GM23338 (cell line): ENCODE results near the gene USP51. TPM values are rescaled to one million over a fixed set of nuclear protein-coding genes. Genes with fewer than 3 reads are reported as not detected.
A peak's percentile ranks its signal among the peaks of the same experiment; 100 is the strongest.
"Not testable (repeated sequence)": the region's sequence is repeated elsewhere in the genome, so short reads cannot be mapped to it uniquely, and the experiment has no call there.

Experiments
- ATAC-seq: fragments of 200-7000 bp; cut with Tn5 transposase; 3 replicates; pipeline ENCODE4 v1.9.1; 2020
- DNase-seq: peaks from one replicate; pipeline ENCODE4 v3.0.0-alpha.2; 2015; ENCODE audit warnings: low spot score
- H2AFZ ChIP-seq: fragments of 200-600 bp; sonication (generic); 2 replicates; pipeline ENCODE4 v1.8.0; 2016; ENCODE audit warnings: antibody characterized with exemption, mild to moderate bottlenecking, moderate library complexity
- H3F3A ChIP-seq: fragments of 200-600 bp; sonication (generic); replicated peaks from 2 replicates; pipeline ENCODE4 v1.8.0; 2017; ENCODE audit warnings: antibody characterized with exemption, mixed run types, low read depth
- H3K27ac ChIP-seq: fragments of 200-600 bp; sonication (generic); 2 replicates; pipeline ENCODE4 v1.6.1; 2016; ENCODE audit warnings: low read depth
- H3K27me3 ChIP-seq: fragments of 200-600 bp; sonication (generic); 2 replicates; pipeline ENCODE4 v1.8.0; 2016; ENCODE audit warnings: mild to moderate bottlenecking, mixed run types, moderate library complexity; ENCODE audit not compliant: insufficient read depth
- H3K36me3 ChIP-seq: fragments of 200-600 bp; sonication (generic); 2 replicates; pipeline ENCODE4 v1.8.0; 2016; ENCODE audit warnings: mild to moderate bottlenecking; ENCODE audit not compliant: insufficient read depth
- H3K4me1 ChIP-seq: fragments of 200-600 bp; sonication (generic); 2 replicates; pipeline ENCODE4 v1.8.0; 2016; ENCODE audit warnings: mild to moderate bottlenecking, moderate library complexity; ENCODE audit not compliant: insufficient read depth
- H3K4me2 ChIP-seq: fragments of 200-600 bp; sonication (generic); 2 replicates; pipeline ENCODE4 v1.7.1; 2017; ENCODE audit warnings: mixed run types
- H3K4me3 ChIP-seq: fragments of 200-600 bp; sonication (generic); 2 replicates; pipeline ENCODE4 v1.6.1; 2016; ENCODE audit warnings: mixed run types
- H3K79me2 ChIP-seq: fragments of 200-600 bp; sonication (generic); replicated peaks from 2 replicates; pipeline ENCODE4 v1.8.0; 2017; ENCODE audit warnings: mild to moderate bottlenecking; ENCODE audit not compliant: insufficient read depth
- H3K9me2 ChIP-seq: fragments of 200-600 bp; sonication (generic); 2 replicates; pipeline ENCODE4 v1.8.0; 2017; ENCODE audit not compliant: insufficient read depth
- H4K20me1 ChIP-seq: fragments of 200-600 bp; sonication (generic); replicated peaks from 2 replicates; pipeline ENCODE4 v1.8.0; 2017; ENCODE audit warnings: mild to moderate bottlenecking; ENCODE audit not compliant: insufficient read depth
- H3K27ac Mint-ChIP-seq: 2 replicates; pipeline ENCODE4 v1.8.0; 2020; ENCODE audit warnings: inconsistent platforms, mild to moderate bottlenecking, moderate library complexity, mixed read lengths
- H3K27me3 Mint-ChIP-seq: 3 replicates; pipeline ENCODE4 v1.8.0; 2022; ENCODE audit warnings: low read depth, mild to moderate bottlenecking, moderate library complexity, mixed read lengths, inconsistent platforms; ENCODE audit not compliant: insufficient read depth, poor library complexity
- H3K36me3 Mint-ChIP-seq: 3 replicates; pipeline ENCODE4 v1.8.0; 2021; ENCODE audit warnings: low read depth, mild to moderate bottlenecking, inconsistent platforms, moderate library complexity, mixed read lengths
- H3K4me1 Mint-ChIP-seq: 3 replicates; pipeline ENCODE4 v1.8.0; 2020; ENCODE audit warnings: mild to moderate bottlenecking, inconsistent platforms, mixed read lengths
- H3K4me3 Mint-ChIP-seq: 3 replicates; pipeline ENCODE4 v1.8.0; 2021; ENCODE audit warnings: moderate library complexity, mild to moderate bottlenecking, inconsistent platforms, mixed read lengths
- H3K9me3 Mint-ChIP-seq: 3 replicates; pipeline ENCODE4 v1.8.0; 2020; ENCODE audit warnings: moderate library complexity, mild to moderate bottlenecking, inconsistent platforms, mixed read lengths
- EZH2 ChIP-seq: fragments of 200-600 bp; sonication (generic); IDR thresholded peaks from one replicate; pipeline ENCODE4 v1.8.0; 2017; ENCODE audit warnings: antibody characterized with exemption, mild to moderate bottlenecking, low read depth; ENCODE audit not compliant: unreplicated experiment
- JUNB ChIP-seq: IDR thresholded peaks from one replicate; pipeline ENCODE4 v1.6.1; 2016; ENCODE audit warnings: antibody characterized with exemption; ENCODE audit not compliant: unreplicated experiment
- NANOG ChIP-seq: IDR thresholded peaks from 2 replicates; pipeline ENCODE4 v1.6.1; 2016; ENCODE audit warnings: antibody characterized with exemption, borderline replicate concordance
- STAT1 ChIP-seq: IDR thresholded peaks from one replicate; pipeline ENCODE4 v1.6.1; 2016; ENCODE audit warnings: antibody characterized with exemption; ENCODE audit not compliant: unreplicated experiment
- ZNF114 ChIP-seq: fragments of 250-450 bp; sonication (Bioruptor Pico); IDR thresholded peaks from 2 replicates; pipeline ENCODE4 v1.5.0; 2020; ENCODE audit warnings: mild to moderate bottlenecking, moderate library complexity
- polyA plus RNA-seq: library from polyadenylated mRNA; unstranded; fragments of >200 nt; fragmentation: Nextera tagmentation; extraction: Ambion mirVana; gene quantifications from 2 replicates; pipeline ENCODE4 v1.2.1, GENCODE V29; 2016
- total RNA-seq: library from RNA; depleted of rRNA; stranded (reverse); fragments of >200 nt; shearing (Covaris generic); gene quantifications from 2 replicates; pipeline ENCODE4 v1.2.3, GENCODE V29; 2014
- TF ChIP-seq, protein P1 (sequence below), 2 experiments: fragments of 200-600 bp in 1 of 2; sonication (generic) in 1 of 2; conservative IDR thresholded peaks; 2 replicates each; pipeline versions ENCODE4 v1.5.1 to v1.6.1; 2016 to 2017; ENCODE audit warnings: antibody characterized with exemption in 2 of 2, low read depth in 2 of 2, mild to moderate bottlenecking in 2 of 2, moderate library complexity in 1 of 2
- TF ChIP-seq, protein P2 (sequence below): IDR thresholded peaks from 2 replicates; pipeline ENCODE4 v1.6.1; 2016; ENCODE audit warnings: antibody characterized with exemption
- TF ChIP-seq, protein P3 (sequence below): fragments of 250-450 bp; sonication (Bioruptor Pico); IDR thresholded peaks from 2 replicates; pipeline ENCODE4 v1.5.0; 2020; ENCODE audit warnings: mild to moderate bottlenecking, moderate library complexity

USP51 gene
- total and polyA plus RNA-seq, 2 experiments from 2014 or later: 3.5 to 5.5 TPM

DNA sequence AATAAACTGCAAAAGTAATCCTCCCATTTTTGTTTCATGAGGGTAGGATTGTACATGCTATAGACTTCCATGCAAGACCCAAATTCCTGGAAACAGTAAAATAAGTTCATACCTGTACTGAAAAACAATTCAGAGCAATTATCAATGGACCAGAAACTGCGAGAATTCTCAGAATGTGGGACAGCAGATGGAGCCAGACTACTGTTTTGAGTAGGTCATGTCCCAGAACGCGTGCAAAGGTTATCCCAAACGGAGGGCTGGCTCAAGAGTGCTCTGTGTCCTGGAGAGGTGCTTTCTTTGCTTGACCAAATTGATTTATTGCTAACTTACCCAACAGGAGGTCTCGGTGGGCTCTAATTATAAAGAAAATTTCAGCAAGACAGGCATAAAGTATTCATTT lies 39.4 kb downstream of the USP51 start:
- Histone ChIP-seq H2AFZ (no peak overlapping the region), H3K4me2 (no peak overlapping the region), H3F3A (no peaks in the 10 kb centered on the region), H3K27me3 (no peaks in the 10 kb centered on the region), H3K27ac (no peak overlapping the region), H3K36me3 (no peaks in the 10 kb centered on the region), H3K9me2 (no peaks in the 10 kb centered on the region), H3K79me2 (no peaks in the 10 kb centered on the region; the same call in 1 of the 2 replicates), H3K4me3 (no peak overlapping the region), H4K20me1 (no peaks in the 10 kb centered on the region), H3K4me1 (0 out of 2 replicates have a peak, but pooled peaks cover 4% of the 10 kb centered on the region)
- ATAC-seq (no peak), DNase-seq (peak; percentile 23)
- TF ChIP-seq, protein P1, sequence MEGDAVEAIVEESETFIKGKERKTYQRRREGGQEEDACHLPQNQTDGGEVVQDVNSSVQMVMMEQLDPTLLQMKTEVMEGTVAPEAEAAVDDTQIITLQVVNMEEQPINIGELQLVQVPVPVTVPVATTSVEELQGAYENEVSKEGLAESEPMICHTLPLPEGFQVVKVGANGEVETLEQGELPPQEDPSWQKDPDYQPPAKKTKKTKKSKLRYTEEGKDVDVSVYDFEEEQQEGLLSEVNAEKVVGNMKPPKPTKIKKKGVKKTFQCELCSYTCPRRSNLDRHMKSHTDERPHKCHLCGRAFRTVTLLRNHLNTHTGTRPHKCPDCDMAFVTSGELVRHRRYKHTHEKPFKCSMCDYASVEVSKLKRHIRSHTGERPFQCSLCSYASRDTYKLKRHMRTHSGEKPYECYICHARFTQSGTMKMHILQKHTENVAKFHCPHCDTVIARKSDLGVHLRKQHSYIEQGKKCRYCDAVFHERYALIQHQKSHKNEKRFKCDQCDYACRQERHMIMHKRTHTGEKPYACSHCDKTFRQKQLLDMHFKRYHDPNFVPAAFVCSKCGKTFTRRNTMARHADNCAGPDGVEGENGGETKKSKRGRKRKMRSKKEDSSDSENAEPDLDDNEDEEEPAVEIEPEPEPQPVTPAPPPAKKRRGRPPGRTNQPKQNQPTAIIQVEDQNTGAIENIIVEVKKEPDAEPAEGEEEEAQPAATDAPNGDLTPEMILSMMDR (conservative IDR thresholded peaks at IDR 0.05; ENCODE audit: low read depth in 2 of 2): peak; percentile 14 to 49; a peak in 3 of 4 replicates
- TF ChIP-seq, protein P2, sequence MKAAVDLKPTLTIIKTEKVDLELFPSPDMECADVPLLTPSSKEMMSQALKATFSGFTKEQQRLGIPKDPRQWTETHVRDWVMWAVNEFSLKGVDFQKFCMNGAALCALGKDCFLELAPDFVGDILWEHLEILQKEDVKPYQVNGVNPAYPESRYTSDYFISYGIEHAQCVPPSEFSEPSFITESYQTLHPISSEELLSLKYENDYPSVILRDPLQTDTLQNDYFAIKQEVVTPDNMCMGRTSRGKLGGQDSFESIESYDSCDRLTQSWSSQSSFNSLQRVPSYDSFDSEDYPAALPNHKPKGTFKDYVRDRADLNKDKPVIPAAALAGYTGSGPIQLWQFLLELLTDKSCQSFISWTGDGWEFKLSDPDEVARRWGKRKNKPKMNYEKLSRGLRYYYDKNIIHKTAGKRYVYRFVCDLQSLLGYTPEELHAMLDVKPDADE: no peak
- TF ChIP-seq STAT1: no peak
- no peak for TF ChIP-seq JUNB
- TF ChIP-seq ZNF114: no peak
- TF ChIP-seq EZH2: no peak
- TF ChIP-seq NANOG: no peak
- TF ChIP-seq, protein P3, sequence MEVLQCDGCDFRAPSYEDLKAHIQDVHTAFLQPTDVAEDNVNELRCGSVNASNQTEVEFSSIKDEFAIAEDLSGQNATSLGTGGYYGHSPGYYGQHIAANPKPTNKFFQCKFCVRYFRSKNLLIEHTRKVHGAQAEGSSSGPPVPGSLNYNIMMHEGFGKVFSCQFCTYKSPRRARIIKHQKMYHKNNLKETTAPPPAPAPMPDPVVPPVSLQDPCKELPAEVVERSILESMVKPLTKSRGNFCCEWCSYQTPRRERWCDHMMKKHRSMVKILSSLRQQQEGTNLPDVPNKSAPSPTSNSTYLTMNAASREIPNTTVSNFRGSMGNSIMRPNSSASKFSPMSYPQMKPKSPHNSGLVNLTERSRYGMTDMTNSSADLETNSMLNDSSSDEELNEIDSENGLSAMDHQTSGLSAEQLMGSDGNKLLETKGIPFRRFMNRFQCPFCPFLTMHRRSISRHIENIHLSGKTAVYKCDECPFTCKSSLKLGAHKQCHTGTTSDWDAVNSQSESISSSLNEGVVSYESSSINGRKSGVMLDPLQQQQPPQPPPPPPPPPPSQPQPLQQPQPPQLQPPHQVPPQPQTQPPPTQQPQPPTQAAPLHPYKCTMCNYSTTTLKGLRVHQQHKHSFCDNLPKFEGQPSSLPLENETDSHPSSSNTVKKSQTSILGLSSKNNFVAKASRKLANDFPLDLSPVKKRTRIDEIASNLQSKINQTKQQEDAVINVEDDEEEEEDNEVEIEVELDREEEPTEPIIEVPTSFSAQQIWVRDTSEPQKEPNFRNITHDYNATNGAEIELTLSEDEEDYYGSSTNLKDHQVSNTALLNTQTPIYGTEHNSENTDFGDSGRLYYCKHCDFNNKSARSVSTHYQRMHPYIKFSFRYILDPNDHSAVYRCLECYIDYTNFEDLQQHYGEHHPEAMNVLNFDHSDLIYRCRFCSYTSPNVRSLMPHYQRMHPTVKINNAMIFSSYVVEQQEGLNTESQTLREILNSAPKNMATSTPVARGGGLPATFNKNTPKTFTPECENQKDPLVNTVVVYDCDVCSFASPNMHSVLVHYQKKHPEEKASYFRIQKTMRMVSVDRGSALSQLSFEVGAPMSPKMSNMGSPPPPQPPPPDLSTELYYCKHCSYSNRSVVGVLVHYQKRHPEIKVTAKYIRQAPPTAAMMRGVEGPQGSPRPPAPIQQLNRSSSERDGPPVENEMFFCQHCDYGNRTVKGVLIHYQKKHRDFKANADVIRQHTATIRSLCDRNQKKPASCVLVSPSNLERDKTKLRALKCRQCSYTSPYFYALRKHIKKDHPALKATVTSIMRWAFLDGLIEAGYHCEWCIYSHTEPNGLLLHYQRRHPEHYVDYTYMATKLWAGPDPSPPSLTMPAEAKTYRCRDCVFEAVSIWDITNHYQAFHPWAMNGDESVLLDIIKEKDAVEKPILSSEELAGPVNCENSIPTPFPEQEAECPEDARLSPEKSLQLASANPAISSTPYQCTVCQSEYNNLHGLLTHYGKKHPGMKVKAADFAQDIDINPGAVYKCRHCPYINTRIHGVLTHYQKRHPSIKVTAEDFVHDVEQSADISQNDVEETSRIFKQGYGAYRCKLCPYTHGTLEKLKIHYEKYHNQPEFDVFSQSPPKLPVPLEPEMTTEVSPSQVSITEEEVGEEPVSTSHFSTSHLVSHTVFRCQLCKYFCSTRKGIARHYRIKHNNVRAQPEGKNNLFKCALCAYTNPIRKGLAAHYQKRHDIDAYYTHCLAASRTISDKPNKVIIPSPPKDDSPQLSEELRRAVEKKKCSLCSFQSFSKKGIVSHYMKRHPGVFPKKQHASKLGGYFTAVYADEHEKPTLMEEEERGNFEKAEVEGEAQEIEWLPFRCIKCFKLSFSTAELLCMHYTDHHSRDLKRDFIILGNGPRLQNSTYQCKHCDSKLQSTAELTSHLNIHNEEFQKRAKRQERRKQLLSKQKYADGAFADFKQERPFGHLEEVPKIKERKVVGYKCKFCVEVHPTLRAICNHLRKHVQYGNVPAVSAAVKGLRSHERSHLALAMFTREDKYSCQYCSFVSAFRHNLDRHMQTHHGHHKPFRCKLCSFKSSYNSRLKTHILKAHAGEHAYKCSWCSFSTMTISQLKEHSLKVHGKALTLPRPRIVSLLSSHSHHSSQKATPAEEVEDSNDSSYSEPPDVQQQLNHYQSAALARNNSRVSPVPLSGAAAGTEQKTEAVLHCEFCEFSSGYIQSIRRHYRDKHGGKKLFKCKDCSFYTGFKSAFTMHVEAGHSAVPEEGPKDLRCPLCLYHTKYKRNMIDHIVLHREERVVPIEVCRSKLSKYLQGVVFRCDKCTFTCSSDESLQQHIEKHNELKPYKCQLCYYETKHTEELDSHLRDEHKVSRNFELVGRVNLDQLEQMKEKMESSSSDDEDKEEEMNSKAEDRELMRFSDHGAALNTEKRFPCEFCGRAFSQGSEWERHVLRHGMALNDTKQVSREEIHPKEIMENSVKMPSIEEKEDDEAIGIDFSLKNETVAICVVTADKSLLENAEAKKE (CRISPR knock-in tag): no peak
- H3K36me3 Mint-ChIP-seq: no peaks in the 10 kb centered on the region
- peaks cover 8% of the 10 kb centered on the region; the same call in 2 of the 3 replicates for H3K9me3 Mint-ChIP-seq
- H3K4me1 Mint-ChIP-seq: peaks cover 3% of the 10 kb centered on the region; the same call in 1 of the 3 replicates
- no peak overlapping the region for H3K27ac Mint-ChIP-seq
- H3K4me3 Mint-ChIP-seq: no peak overlapping the region
- H3K27me3 Mint-ChIP-seq: peaks cover 5% of the 10 kb centered on the region

DNA sequence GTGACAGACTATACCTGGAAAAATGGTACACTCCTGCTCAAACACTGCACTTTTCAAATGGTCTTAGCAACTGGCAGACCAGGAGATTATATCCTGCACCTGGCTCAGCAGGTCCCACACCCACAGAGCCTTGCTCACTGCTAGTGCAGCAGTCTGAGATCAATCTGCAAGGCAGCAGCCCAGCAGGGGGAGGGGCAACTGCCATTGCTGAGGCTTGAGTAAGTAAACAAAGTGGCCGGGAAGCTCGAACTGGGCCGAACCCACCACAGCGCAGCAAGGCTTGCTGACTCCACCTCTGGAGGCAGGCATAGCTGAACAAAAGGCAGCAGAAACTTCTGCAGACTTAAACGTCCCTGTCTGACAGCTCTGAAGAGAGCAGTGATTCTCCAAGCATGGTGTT lies 46.2 kb downstream of the USP51 start:
- H3K27me3 Mint-ChIP-seq, H3K4me1 Mint-ChIP-seq, H3K4me3 Mint-ChIP-seq, H4K20me1 ChIP-seq, H3K9me2 ChIP-seq, H3K27ac Mint-ChIP-seq, DNase-seq, H3K4me3 ChIP-seq, H3K27ac ChIP-seq, H3K4me2 ChIP-seq, H3K4me1 ChIP-seq, H3K36me3 ChIP-seq, H3K27me3 ChIP-seq, H2AFZ ChIP-seq, ATAC-seq, H3K79me2 ChIP-seq, H3K36me3 Mint-ChIP-seq, H3F3A ChIP-seq: not testable (repeated sequence)
- H3K9me3 Mint-ChIP-seq: peaks cover 50% of the 10 kb centered on the region
